Mammary epithelial cell (primary cell): ENCODE measurements around the gene CHTF18.

Source experiments
- EZH2 ChIP-seq: IDR thresholded peaks from 2 replicates; pipeline ENCODE4 v1.6.1; 2012; ENCODE audit warnings: low read length, inconsistent platforms, borderline replicate concordance
- TF ChIP-seq, protein P1 (sequence below), 2 donors: IDR thresholded peaks in 1 of 2; conservative IDR thresholded peaks in 1 of 2; 2 replicates each; pipeline ENCODE4 v1.5.1; 2011 to 2012; ENCODE audit warnings: inconsistent platforms in 2 of 2, low read length in 2 of 2, mild to moderate bottlenecking in 2 of 2, control low read depth in 1 of 2, low read depth in 1 of 2; ENCODE audit not compliant: insufficient read depth in 1 of 2; ENCODE audit errors: extremely low read depth in 1 of 2

DNA sequence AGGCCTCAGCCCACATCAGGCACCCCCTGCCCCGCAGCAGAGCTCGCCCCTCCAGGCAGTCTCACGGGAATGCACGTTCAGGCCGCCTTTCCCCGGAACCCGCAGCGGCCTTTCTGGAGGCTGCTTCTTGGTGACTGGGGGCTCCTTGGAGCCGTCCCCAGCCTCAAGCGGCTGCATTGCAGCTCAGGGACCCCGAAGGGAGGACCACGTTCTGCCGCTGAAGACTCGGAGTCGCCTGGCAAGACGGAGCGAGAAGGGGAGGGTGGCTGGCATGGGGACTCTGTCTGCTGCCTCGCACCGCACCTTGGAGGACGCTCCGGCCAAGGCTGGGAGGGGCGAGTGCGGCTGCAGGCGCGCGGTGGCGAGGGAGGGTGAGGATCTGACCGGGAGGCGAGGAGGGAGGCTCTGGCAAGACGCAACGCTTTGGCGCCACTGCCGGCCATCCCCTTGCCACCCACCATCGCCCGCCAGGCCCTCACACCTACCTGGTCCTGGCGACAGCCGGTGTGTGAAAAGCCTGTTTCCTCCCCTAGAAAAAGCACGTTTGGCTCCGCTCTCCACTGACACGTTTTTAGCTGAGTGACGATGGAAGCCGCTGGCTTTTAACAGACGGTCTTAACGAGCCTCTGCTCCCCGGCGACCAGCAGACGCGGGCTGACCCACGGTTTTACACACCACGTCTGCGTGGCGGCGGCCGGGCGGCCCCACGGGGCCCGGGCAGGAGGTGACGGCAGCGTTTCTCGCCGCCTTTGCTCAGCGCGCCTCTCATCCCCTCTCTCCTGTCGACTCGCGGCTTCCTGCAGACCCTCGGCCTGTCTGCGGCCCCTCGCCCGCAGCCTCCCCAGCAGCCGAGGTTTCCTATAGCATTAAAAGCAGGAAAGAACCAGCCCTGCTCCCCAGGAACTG lies 28.8 kb downstream of the CHTF18 start:
- TF ChIP-seq, protein P1, sequence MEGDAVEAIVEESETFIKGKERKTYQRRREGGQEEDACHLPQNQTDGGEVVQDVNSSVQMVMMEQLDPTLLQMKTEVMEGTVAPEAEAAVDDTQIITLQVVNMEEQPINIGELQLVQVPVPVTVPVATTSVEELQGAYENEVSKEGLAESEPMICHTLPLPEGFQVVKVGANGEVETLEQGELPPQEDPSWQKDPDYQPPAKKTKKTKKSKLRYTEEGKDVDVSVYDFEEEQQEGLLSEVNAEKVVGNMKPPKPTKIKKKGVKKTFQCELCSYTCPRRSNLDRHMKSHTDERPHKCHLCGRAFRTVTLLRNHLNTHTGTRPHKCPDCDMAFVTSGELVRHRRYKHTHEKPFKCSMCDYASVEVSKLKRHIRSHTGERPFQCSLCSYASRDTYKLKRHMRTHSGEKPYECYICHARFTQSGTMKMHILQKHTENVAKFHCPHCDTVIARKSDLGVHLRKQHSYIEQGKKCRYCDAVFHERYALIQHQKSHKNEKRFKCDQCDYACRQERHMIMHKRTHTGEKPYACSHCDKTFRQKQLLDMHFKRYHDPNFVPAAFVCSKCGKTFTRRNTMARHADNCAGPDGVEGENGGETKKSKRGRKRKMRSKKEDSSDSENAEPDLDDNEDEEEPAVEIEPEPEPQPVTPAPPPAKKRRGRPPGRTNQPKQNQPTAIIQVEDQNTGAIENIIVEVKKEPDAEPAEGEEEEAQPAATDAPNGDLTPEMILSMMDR (conservative IDR thresholded peaks at IDR 0.05 in 1 of 2, IDR thresholded peaks at IDR 0.05 in 1 of 2; ENCODE audit: extremely low read depth in 1 of 2, insufficient read depth in 1 of 2, low read depth in 1 of 2, low read length in 2 of 2) = no peak
- no peak for TF ChIP-seq EZH2
